ENCODE data around the gene OPA1. TPM values are rescaled to one million over a fixed set of nuclear protein-coding genes. Genes with fewer than 3 reads are reported as not detected.
A peak's percentile ranks its signal among the peaks of the same experiment; 100 is the strongest.

OPA1 gene
- total and polyA plus RNA-seq, 2 of the 13 experiments (the other 11 are each of a cell fraction or from before 2014, with no cell fraction given), result 26.7 to 78.5 TPM

DNA sequence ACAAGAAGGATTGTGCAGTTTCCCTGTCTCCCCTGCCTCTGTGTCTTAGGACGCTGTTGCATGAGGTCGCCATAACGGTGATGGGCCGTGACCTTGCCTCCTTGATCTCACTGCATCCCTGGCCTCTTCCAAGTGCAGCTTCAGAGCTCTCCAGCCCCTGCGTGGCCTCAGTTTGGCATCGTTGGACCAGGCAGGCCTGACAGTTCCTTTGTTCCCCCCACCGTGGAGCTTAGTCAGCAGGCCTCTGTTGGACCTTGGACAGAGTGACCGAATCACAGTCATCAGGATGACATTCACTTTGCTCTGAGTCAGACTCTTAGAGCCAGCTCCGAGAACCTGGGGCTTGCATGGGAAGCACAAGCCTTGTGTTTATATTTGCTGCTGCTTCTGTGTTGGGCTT is 139.4 kb downstream of the OPA1 start (continued):
- TF ChIP-seq, protein P1, sequence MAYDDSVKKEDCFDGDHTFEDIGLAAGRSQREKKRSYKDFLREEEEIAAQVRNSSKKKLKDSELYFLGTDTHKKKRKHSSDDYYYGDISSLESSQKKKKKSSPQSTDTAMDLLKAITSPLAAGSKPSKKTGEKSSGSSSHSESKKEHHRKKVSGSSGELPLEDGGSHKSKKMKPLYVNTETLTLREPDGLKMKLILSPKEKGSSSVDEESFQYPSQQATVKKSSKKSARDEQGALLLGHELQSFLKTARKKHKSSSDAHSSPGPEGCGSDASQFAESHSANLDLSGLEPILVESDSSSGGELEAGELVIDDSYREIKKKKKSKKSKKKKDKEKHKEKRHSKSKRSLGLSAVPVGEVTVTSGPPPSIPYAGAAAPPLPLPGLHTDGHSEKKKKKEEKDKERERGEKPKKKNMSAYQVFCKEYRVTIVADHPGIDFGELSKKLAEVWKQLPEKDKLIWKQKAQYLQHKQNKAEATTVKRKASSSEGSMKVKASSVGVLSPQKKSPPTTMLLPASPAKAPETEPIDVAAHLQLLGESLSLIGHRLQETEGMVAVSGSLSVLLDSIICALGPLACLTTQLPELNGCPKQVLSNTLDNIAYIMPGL (CRISPR knock-in tag; IDR thresholded peaks at IDR 0.05; ENCODE audit: borderline replicate concordance in 1 of 2, low read depth in 1 of 2), result no peak
- TF ChIP-seq ETV5 (CRISPR knock-in tag; IDR thresholded peaks at IDR 0.05; ENCODE audit: borderline replicate concordance) (peak; percentile 23; the same call in 1 of the 2 replicates), ZFP36L1 (CRISPR knock-in tag; IDR thresholded peaks at IDR 0.05) (no peak), MTA3 (CRISPR knock-in tag; IDR thresholded peaks at IDR 0.05) (no peak), MEIS1 (CRISPR knock-in tag; IDR thresholded peaks at IDR 0.05; ENCODE audit: borderline replicate concordance) (no peak), ZNF749 (CRISPR knock-in tag; IDR thresholded peaks at IDR 0.05; ENCODE audit: borderline replicate concordance) (no peak), ZNF644 (CRISPR knock-in tag; IDR thresholded peaks at IDR 0.05; ENCODE audit: low read depth) (peak; percentile 75; the same call in 1 of the 2 replicates), CBFB (CRISPR knock-in tag; IDR thresholded peaks at IDR 0.05) (no peak), ZNF10 (CRISPR knock-in tag; IDR thresholded peaks at IDR 0.05; ENCODE audit: borderline replicate concordance, low read depth) (no peak), ZZZ3 (CRISPR knock-in tag; IDR thresholded peaks at IDR 0.05; ENCODE audit: borderline replicate concordance) (no peak), IKZF4 (CRISPR knock-in tag; IDR thresholded peaks at IDR 0.05; ENCODE audit: borderline replicate concordance, low read depth, not compliant biosample characterization) (no peak), ZNF510 (CRISPR knock-in tag; IDR thresholded peaks at IDR 0.05; ENCODE audit: low read depth) (no peak), PHF21A (CRISPR knock-in tag; IDR thresholded peaks at IDR 0.05) (peak; percentile 61; the same call in 1 of the 2 replicates), NBN (conservative IDR thresholded peaks at IDR 0.05) (no peak), BCL6 (CRISPR knock-in tag; IDR thresholded peaks at IDR 0.05) (peak; percentile 50; the same call in 1 of the 2 replicates)
- TF ChIP-seq, protein P2, sequence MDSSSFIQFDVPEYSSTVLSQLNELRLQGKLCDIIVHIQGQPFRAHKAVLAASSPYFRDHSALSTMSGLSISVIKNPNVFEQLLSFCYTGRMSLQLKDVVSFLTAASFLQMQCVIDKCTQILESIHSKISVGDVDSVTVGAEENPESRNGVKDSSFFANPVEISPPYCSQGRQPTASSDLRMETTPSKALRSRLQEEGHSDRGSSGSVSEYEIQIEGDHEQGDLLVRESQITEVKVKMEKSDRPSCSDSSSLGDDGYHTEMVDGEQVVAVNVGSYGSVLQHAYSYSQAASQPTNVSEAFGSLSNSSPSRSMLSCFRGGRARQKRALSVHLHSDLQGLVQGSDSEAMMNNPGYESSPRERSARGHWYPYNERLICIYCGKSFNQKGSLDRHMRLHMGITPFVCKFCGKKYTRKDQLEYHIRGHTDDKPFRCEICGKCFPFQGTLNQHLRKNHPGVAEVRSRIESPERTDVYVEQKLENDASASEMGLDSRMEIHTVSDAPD (CRISPR knock-in tag; IDR thresholded peaks at IDR 0.05), result no peak
- TF ChIP-seq, protein P3, sequence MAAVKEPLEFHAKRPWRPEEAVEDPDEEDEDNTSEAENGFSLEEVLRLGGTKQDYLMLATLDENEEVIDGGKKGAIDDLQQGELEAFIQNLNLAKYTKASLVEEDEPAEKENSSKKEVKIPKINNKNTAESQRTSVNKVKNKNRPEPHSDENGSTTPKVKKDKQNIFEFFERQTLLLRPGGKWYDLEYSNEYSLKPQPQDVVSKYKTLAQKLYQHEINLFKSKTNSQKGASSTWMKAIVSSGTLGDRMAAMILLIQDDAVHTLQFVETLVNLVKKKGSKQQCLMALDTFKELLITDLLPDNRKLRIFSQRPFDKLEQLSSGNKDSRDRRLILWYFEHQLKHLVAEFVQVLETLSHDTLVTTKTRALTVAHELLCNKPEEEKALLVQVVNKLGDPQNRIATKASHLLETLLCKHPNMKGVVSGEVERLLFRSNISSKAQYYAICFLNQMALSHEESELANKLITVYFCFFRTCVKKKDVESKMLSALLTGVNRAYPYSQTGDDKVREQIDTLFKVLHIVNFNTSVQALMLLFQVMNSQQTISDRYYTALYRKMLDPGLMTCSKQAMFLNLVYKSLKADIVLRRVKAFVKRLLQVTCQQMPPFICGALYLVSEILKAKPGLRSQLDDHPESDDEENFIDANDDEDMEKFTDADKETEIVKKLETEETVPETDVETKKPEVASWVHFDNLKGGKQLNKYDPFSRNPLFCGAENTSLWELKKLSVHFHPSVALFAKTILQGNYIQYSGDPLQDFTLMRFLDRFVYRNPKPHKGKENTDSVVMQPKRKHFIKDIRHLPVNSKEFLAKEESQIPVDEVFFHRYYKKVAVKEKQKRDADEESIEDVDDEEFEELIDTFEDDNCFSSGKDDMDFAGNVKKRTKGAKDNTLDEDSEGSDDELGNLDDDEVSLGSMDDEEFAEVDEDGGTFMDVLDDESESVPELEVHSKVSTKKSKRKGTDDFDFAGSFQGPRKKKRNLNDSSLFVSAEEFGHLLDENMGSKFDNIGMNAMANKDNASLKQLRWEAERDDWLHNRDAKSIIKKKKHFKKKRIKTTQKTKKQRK (IDR thresholded peaks at IDR 0.05; ENCODE audit: low read length), result no peak
- TF ChIP-seq, protein P4, sequence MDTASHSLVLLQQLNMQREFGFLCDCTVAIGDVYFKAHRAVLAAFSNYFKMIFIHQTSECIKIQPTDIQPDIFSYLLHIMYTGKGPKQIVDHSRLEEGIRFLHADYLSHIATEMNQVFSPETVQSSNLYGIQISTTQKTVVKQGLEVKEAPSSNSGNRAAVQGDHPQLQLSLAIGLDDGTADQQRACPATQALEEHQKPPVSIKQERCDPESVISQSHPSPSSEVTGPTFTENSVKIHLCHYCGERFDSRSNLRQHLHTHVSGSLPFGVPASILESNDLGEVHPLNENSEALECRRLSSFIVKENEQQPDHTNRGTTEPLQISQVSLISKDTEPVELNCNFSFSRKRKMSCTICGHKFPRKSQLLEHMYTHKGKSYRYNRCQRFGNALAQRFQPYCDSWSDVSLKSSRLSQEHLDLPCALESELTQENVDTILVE (CRISPR knock-in tag; IDR thresholded peaks at IDR 0.05), result no peak
- TF ChIP-seq, protein P5, sequence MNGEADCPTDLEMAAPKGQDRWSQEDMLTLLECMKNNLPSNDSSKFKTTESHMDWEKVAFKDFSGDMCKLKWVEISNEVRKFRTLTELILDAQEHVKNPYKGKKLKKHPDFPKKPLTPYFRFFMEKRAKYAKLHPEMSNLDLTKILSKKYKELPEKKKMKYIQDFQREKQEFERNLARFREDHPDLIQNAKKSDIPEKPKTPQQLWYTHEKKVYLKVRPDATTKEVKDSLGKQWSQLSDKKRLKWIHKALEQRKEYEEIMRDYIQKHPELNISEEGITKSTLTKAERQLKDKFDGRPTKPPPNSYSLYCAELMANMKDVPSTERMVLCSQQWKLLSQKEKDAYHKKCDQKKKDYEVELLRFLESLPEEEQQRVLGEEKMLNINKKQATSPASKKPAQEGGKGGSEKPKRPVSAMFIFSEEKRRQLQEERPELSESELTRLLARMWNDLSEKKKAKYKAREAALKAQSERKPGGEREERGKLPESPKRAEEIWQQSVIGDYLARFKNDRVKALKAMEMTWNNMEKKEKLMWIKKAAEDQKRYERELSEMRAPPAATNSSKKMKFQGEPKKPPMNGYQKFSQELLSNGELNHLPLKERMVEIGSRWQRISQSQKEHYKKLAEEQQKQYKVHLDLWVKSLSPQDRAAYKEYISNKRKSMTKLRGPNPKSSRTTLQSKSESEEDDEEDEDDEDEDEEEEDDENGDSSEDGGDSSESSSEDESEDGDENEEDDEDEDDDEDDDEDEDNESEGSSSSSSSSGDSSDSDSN (CRISPR knock-in tag; IDR thresholded peaks at IDR 0.05), result peak; percentile 45; the same call in 1 of the 2 replicates
